Osteocyte (in vitro differentiated cells): ENCODE data around the gene GSAP. TPM values are rescaled to one million over a fixed set of nuclear protein-coding genes. Genes with fewer than 3 reads are reported as not detected.

ENCODE experiments used
- DNase-seq: peaks from one replicate; pipeline ENCODE4 v3.0.0; 2021; ENCODE audit warnings: mixed read lengths; ENCODE audit not compliant: unreplicated experiment; ENCODE audit errors: extremely low spot score
- H3K27ac Mint-ChIP-seq: one replicate; pipeline ENCODE4 v1.8.0; 2021; ENCODE audit warnings: mild to moderate bottlenecking, mixed read lengths; ENCODE audit not compliant: unreplicated experiment
- H3K27me3 Mint-ChIP-seq: one replicate; pipeline ENCODE4 v1.8.0; 2021; ENCODE audit warnings: mixed read lengths; ENCODE audit not compliant: unreplicated experiment
- H3K36me3 Mint-ChIP-seq: one replicate; pipeline ENCODE4 v1.8.0; 2021; ENCODE audit warnings: mixed read lengths; ENCODE audit not compliant: unreplicated experiment
- H3K4me1 Mint-ChIP-seq: one replicate; pipeline ENCODE4 v1.8.0; 2021; ENCODE audit warnings: mixed read lengths; ENCODE audit not compliant: unreplicated experiment
- H3K4me3 Mint-ChIP-seq: one replicate; pipeline ENCODE4 v1.8.0; 2021; ENCODE audit warnings: mild to moderate bottlenecking, moderate library complexity, mixed read lengths; ENCODE audit not compliant: unreplicated experiment
- H3K9me3 Mint-ChIP-seq: one replicate; pipeline ENCODE4 v1.8.0; 2021; ENCODE audit warnings: mixed read lengths; ENCODE audit not compliant: unreplicated experiment
- total RNA-seq: library from RNA; stranded (reverse); gene quantifications from 2 replicates; pipeline ENCODE4 v1.2.1, GENCODE V29; 2021
- TF ChIP-seq, protein P1 (sequence below): fragments of 200-600 bp; sonication (generic); IDR thresholded peaks from 2 replicates; pipeline ENCODE4 v1.5.0; 2021; ENCODE audit warnings: antibody characterized with exemption, mild to moderate bottlenecking, moderate library complexity

Gene GSAP
- total RNA-seq, 1 donor from 2014 or later: 0.83 TPM

- Mint-ChIP-seq H3K4me1 (no peaks in the 10 kb centered on the region), H3K27me3 (no peaks in the 10 kb centered on the region), H3K36me3 (peaks cover 7% of the 10 kb centered on the region), H3K4me3 (no peak overlapping the region), H3K27ac (no peak overlapping the region), H3K9me3 (peaks cover 10% of the 10 kb centered on the region)
- no peak for DNase-seq
- TF ChIP-seq, protein P1, sequence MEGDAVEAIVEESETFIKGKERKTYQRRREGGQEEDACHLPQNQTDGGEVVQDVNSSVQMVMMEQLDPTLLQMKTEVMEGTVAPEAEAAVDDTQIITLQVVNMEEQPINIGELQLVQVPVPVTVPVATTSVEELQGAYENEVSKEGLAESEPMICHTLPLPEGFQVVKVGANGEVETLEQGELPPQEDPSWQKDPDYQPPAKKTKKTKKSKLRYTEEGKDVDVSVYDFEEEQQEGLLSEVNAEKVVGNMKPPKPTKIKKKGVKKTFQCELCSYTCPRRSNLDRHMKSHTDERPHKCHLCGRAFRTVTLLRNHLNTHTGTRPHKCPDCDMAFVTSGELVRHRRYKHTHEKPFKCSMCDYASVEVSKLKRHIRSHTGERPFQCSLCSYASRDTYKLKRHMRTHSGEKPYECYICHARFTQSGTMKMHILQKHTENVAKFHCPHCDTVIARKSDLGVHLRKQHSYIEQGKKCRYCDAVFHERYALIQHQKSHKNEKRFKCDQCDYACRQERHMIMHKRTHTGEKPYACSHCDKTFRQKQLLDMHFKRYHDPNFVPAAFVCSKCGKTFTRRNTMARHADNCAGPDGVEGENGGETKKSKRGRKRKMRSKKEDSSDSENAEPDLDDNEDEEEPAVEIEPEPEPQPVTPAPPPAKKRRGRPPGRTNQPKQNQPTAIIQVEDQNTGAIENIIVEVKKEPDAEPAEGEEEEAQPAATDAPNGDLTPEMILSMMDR: no peak
Observed at GRCh38 chr7:77295549-77295948, 120.6 kb downstream of the GSAP start.

GRCh38 chr7:77293046-77293445 is 123.1 kb downstream of the GSAP start:
- H3K27ac Mint-ChIP-seq: no peak overlapping the region
- no peaks in the 10 kb centered on the region for H3K27me3 Mint-ChIP-seq

GRCh38 chr7:77290425-77290824 is 125.7 kb downstream of the GSAP start:
- peaks cover 3% of the 10 kb centered on the region for H3K9me3 Mint-ChIP-seq
- H3K27me3 Mint-ChIP-seq: no peaks in the 10 kb centered on the region
- no peaks in the 10 kb centered on the region for H3K4me1 Mint-ChIP-seq
- H3K27ac Mint-ChIP-seq: no peak overlapping the region
- TF ChIP-seq, protein P1: no peak
- no peak overlapping the region for H3K4me3 Mint-ChIP-seq
- peaks cover 5% of the 10 kb centered on the region for H3K36me3 Mint-ChIP-seq
- DNase-seq: no peak

More at GRCh38 chr7:77293046-77293445, 123.1 kb downstream of the GSAP start:
- peaks cover 8% of the 10 kb centered on the region for H3K36me3 Mint-ChIP-seq
- TF ChIP-seq, protein P1: no peak
- DNase-seq: no peak
- no peak overlapping the region for H3K4me3 Mint-ChIP-seq
- H3K9me3 Mint-ChIP-seq: peaks cover 10% of the 10 kb centered on the region
- H3K4me1 Mint-ChIP-seq: no peaks in the 10 kb centered on the region

DNA sequence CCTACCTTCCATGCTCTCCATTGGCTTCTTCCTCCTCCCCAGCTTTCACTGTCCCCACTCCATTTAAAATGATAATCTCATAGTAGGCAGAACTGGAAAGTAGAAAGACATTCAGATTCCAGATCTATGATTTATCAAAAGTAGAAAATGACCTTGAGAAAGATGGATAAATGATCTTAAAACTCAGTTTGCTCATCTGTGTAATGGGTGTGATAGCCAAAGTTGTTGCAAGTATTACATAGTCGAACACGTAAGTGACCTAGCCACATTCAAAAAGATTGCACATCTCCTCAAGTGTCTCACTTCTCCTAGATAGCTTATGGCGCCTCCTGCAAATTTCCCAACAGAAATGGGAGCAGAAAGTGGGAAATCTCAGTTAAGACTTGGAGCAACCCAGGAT is 126.8 kb downstream of the GSAP start:
- DNase-seq: no peak
- peaks cover 3% of the 10 kb centered on the region for H3K9me3 Mint-ChIP-seq
- peaks cover 2% of the 10 kb centered on the region for H3K4me1 Mint-ChIP-seq
- no peak overlapping the region for H3K27ac Mint-ChIP-seq
- no peak overlapping the region for H3K4me3 Mint-ChIP-seq
- TF ChIP-seq, protein P1: no peak
- no peaks in the 10 kb centered on the region for H3K27me3 Mint-ChIP-seq
- H3K36me3 Mint-ChIP-seq: peaks cover 5% of the 10 kb centered on the region

DNA sequence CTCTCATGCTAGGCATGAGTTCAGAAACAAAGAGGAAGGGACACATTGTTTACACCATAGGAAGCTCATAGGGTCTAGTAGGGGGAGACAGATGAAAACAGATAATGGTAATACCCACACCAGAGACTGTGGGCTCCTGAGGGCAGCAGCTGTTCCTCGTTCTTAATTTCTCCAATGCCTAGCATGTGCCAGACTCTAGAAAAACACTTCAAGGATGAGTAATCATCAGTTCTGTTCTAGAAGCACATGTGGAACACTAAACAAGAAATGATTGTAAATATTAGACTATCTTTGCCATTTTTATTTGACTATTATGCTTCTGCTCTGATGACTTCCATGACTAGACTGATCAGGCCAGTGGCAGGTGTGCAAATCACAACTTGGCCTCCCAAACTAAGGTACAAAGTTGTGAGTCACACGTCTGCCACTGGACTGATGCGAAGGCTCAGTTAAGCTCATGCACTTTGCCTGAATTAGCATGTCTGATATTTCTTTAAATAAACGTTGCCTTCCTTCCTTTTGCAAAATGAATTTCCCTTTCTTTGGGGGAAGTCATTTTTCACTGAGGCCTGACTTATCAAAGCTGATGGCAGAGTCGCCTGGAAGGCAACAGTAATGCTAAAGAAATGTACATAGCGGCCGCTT is 127.4 kb downstream of the GSAP start:
- H3K27ac Mint-ChIP-seq: no peak overlapping the region
- peaks cover 5% of the 10 kb centered on the region for H3K36me3 Mint-ChIP-seq
- no peak overlapping the region for H3K4me3 Mint-ChIP-seq
- peaks cover 3% of the 10 kb centered on the region for H3K9me3 Mint-ChIP-seq
- H3K4me1 Mint-ChIP-seq: peaks cover 2% of the 10 kb centered on the region
- TF ChIP-seq, protein P1: no peak
- no peak for DNase-seq
- H3K27me3 Mint-ChIP-seq: no peaks in the 10 kb centered on the region
